H1 (cell line): ENCODE measurements around the gene CUX1. TPM values are rescaled to one million over a fixed set of nuclear protein-coding genes. Genes with fewer than 3 reads are reported as not detected.

Experiments used
- ATF2 ChIP-seq: IDR thresholded peaks from 2 replicates; pipeline ENCODE4 v1.6.1; 2012; ENCODE audit warnings: low read length, inconsistent platforms
- BCL11A ChIP-seq, 2 experiments: IDR thresholded peaks; one replicate each; pipeline ENCODE4 v1.6.1; 2011; ENCODE audit warnings: low read depth in 2 of 2, low read length in 2 of 2, mild to moderate bottlenecking in 2 of 2
- BRCA1 ChIP-seq: IDR thresholded peaks from 2 replicates; pipeline ENCODE4 v1.6.1; 2012; ENCODE audit warnings: low read depth, low read length, improper control_type of control experiment
- CBX8 ChIP-seq: fragments of 300-800, 300-1000 bp; sonication (generic); IDR thresholded peaks from 2 replicates; pipeline ENCODE4 v1.7.1; 2016; ENCODE audit warnings: low read depth, low read length, borderline replicate concordance
- EGR1 ChIP-seq: IDR thresholded peaks from 2 replicates; pipeline ENCODE4 v1.6.1; 2011; ENCODE audit warnings: low read depth, low read length, borderline replicate concordance
- GTF2F1 ChIP-seq: IDR thresholded peaks from 2 replicates; pipeline ENCODE4 v1.6.1; 2012; ENCODE audit warnings: low read depth, low read length, improper control_type of control experiment, borderline replicate concordance
- POLR2AphosphoS5 ChIP-seq: IDR thresholded peaks from 2 replicates; pipeline ENCODE4 v1.6.1; 2011; ENCODE audit warnings: low read depth, low read length
- SIX5 ChIP-seq: IDR thresholded peaks from 2 replicates; pipeline ENCODE4 v1.6.1; 2011; ENCODE audit warnings: mild to moderate bottlenecking, low read depth, low read length
- polyA plus RNA-seq, 7 experiments: library from polyadenylated mRNA; depleted of rRNA in 3 of 7; stranded (reverse) in 5 of 7; unstranded in 2 of 7; fragments of >200 nt in 5 of 7; fragments of 200-250 nt in 2 of 7; gene quantifications; 1 replicate in 5 of 7; 2 replicates in 1 of 7; 4 replicates in 1 of 7; pipeline versions ENCODE4 v1.2.1 to v1.2.3, GENCODE V29; 2011 to 2013; ENCODE audit warnings: missing spikeins in 2 of 7, mixed read lengths in 2 of 7
- total RNA-seq: library from RNA; stranded (reverse); fragmentation: NEBNext Ultra II Directional; extraction: Animal tissue kit (Norgen Biotek cat#: 25700); gene quantifications from 2 replicates; pipeline ENCODE4 v1.2.1, GENCODE V29; 2021
- TF ChIP-seq, protein P1 (sequence below), 3 experiments: IDR thresholded peaks; 1 replicate in 2 of 3; 2 replicates in 1 of 3; pipeline versions ENCODE4 v1.5.1 to v1.6.1; 2011; ENCODE audit warnings: low read length in 3 of 3, mild to moderate bottlenecking in 3 of 3, inconsistent platforms in 2 of 3, low read depth in 1 of 3, moderate library complexity in 1 of 3; ENCODE audit not compliant: insufficient read depth in 1 of 3; ENCODE audit errors: control extremely low read depth in 1 of 3

The CUX1 gene
- total and polyA plus RNA-seq, 2 of the 8 experiments (the other 6 are each of a cell fraction or from before 2014, with no cell fraction given), result 21.6 to 65.9 TPM

DNA sequence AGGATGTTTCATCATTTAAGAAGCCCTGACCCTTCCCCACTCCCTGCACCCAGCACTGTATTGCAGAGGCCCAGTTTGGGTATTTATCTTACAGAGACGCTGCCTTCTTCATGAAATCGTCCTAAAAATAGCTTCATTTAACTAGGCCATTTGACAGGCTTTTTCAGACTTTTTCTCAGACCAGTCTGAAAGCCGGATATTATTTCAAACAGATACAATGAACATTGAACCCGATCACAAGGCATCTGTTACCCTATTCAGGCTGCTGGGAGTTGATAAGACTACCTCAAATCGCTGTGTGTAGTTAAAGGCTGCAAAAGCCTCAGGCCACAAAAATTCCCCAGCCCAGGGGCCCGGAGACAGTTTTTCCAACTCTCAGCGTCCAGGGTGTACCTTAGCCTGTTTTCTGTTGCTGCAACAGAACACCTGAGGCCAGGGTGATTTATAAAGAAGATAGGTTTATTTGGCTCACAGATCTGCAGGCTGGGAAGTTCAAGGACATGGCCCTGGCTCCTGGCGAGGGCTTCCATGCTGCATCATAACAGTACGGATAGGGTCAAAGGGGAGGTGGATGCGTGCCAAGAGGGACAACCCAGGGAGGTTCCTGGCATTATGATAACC, 338.5 kb downstream of the CUX1 start (continued):
- TF ChIP-seq CBX8 (no peak), ATF2 (no peak), GTF2F1 (no peak), POLR2AphosphoS5 (no peak), EGR1 (no peak), BCL11A (IDR thresholded peaks at IDR 0.05; ENCODE audit: low read depth in 2 of 2, low read length in 2 of 2) (no peak), SIX5 (no peak), BRCA1 (no peak)
- TF ChIP-seq, protein P1, sequence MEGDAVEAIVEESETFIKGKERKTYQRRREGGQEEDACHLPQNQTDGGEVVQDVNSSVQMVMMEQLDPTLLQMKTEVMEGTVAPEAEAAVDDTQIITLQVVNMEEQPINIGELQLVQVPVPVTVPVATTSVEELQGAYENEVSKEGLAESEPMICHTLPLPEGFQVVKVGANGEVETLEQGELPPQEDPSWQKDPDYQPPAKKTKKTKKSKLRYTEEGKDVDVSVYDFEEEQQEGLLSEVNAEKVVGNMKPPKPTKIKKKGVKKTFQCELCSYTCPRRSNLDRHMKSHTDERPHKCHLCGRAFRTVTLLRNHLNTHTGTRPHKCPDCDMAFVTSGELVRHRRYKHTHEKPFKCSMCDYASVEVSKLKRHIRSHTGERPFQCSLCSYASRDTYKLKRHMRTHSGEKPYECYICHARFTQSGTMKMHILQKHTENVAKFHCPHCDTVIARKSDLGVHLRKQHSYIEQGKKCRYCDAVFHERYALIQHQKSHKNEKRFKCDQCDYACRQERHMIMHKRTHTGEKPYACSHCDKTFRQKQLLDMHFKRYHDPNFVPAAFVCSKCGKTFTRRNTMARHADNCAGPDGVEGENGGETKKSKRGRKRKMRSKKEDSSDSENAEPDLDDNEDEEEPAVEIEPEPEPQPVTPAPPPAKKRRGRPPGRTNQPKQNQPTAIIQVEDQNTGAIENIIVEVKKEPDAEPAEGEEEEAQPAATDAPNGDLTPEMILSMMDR (IDR thresholded peaks at IDR 0.05; ENCODE audit: control extremely low read depth in 1 of 3, insufficient read depth in 1 of 3, low read depth in 1 of 3, low read length in 3 of 3), result no peak
